Upper lobe of left lung (tissue), 6 donors: Measurements from ENCODE around the gene C6orf132. TPM values are rescaled to one million over a fixed set of nuclear protein-coding genes. Genes with fewer than 3 reads are reported as not detected.

Source experiments
- ATAC-seq, 2 donors: fragments of 200-7000 bp; cut with Tn5 transposase; one replicate each; pipeline ENCODE4 v1.9.1; 2022; ENCODE audit warnings: mild to moderate bottlenecking in 2 of 2, moderate library complexity in 2 of 2; ENCODE audit not compliant: low FRiP score in 2 of 2
- DNase-seq, 2 donors: peaks; one replicate each; pipeline ENCODE4 v3.0.0-alpha.2; 2019 to 2020
- H3K27ac ChIP-seq, 4 donors: fragments of 200-600 bp; sonication (generic); one replicate each; pipeline ENCODE4 v1.5.1; 2016 to 2019
- H3K27me3 ChIP-seq, 4 donors: fragments of 200-600 bp; sonication (generic); one replicate each; pipeline ENCODE4 v1.5.1; 2017 to 2019
- H3K36me3 ChIP-seq, 4 donors: fragments of 200-600 bp; sonication (generic); one replicate each; pipeline ENCODE4 v1.5.1; 2016 to 2019
- H3K4me1 ChIP-seq, 4 donors: fragments of 200-600 bp; sonication (generic); one replicate each; pipeline ENCODE4 v1.5.1; 2018 to 2019
- H3K4me3 ChIP-seq, 4 donors: fragments of 200-600 bp; sonication (generic); one replicate each; pipeline ENCODE4 v1.5.1; 2017 to 2019; ENCODE audit warnings: mild to moderate bottlenecking in 2 of 4, moderate library complexity in 1 of 4
- H3K9me3 ChIP-seq, 4 donors: fragments of 200-600 bp; sonication (generic); one replicate each; pipeline ENCODE4 v1.5.1; 2018 to 2019
- EP300 ChIP-seq, 4 donors: sonication (generic); formaldehyde crosslinking; IDR thresholded peaks; one replicate each; pipeline ENCODE4 v1.5.1; 2017; ENCODE audit warnings: antibody characterized with exemption in 4 of 4, control low read depth in 2 of 4
- POLR2A ChIP-seq, 4 donors: fragments of 450-650 bp; IDR thresholded peaks; one replicate each; pipeline ENCODE4 v1.5.1; 2016 to 2017; ENCODE audit warnings: antibody characterized with exemption in 4 of 4, mild to moderate bottlenecking in 2 of 4
- POLR2AphosphoS5 ChIP-seq, 2 donors: sonication (generic); formaldehyde crosslinking; IDR thresholded peaks; one replicate each; pipeline ENCODE4 v1.5.1; 2017; ENCODE audit warnings: antibody characterized with exemption in 2 of 2
- WGBS, 2 donors: methylation state at CpG; one replicate each; pipeline ENCODE4 v1.1.5; 2017 to 2018; 5-methylcytosine and 5-hydroxymethylcytosine counted together
- total RNA-seq, 6 donors: library from RNA; depleted of rRNA in 4 of 6; stranded (reverse); fragments of >200 nt in 4 of 6; gene quantifications; one replicate each; pipeline versions ENCODE4 v1.1.0 to v1.2.1, GENCODE V29; 2016 to 2021
- TF ChIP-seq, protein P1 (sequence below), 6 experiments: fragments of 450-650 bp in 4 of 6; fragments of 200-600 bp in 2 of 6; sonication (generic) in 2 of 6; IDR thresholded peaks; one replicate each; pipeline ENCODE4 v1.5.1; 2016 to 2019; ENCODE audit warnings: antibody characterized with exemption in 6 of 6
- donor health status: DM: no; HTN: no; CAD: no; lungs with moderate emphysema.
- donor health status: DM: no; HTN: yes; CAD: no; lungs with severe emphysema.

Gene C6orf132
- total RNA-seq, 6 donors from 2014 or later = 9.4 to 26.3 (median 17.0) TPM

GRCh38 chr6:42101186-42101657, 41.2 kb downstream of the C6orf132 start:
- DNase-seq = peak in 1 of 2 donors; percentile 64
- no peaks in the 10 kb centered on the region for H3K9me3 ChIP-seq
- peaks cover 0 to 7% (median 0%) of the 10 kb centered on the region in 4 donors for H3K36me3 ChIP-seq
- peaks cover 0 to 7% (median 0%) of the 10 kb centered on the region in 4 donors for H3K27me3 ChIP-seq
- no peak overlapping the region for H3K4me3 ChIP-seq
- H3K4me1 ChIP-seq = peaks cover 30 to 57% (median 39%) of the 10 kb centered on the region in 4 donors
- peak; percentile 7 to 23 for ATAC-seq
- TF ChIP-seq, protein P1, sequence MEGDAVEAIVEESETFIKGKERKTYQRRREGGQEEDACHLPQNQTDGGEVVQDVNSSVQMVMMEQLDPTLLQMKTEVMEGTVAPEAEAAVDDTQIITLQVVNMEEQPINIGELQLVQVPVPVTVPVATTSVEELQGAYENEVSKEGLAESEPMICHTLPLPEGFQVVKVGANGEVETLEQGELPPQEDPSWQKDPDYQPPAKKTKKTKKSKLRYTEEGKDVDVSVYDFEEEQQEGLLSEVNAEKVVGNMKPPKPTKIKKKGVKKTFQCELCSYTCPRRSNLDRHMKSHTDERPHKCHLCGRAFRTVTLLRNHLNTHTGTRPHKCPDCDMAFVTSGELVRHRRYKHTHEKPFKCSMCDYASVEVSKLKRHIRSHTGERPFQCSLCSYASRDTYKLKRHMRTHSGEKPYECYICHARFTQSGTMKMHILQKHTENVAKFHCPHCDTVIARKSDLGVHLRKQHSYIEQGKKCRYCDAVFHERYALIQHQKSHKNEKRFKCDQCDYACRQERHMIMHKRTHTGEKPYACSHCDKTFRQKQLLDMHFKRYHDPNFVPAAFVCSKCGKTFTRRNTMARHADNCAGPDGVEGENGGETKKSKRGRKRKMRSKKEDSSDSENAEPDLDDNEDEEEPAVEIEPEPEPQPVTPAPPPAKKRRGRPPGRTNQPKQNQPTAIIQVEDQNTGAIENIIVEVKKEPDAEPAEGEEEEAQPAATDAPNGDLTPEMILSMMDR (IDR thresholded peaks at IDR 0.05) = no peak
- TF ChIP-seq POLR2AphosphoS5 (IDR thresholded peaks at IDR 0.05) (no peak), EP300 (IDR thresholded peaks at IDR 0.05) (no peak), POLR2A (IDR thresholded peaks at IDR 0.05) (no peak)
- WGBS, 2 donors = 70 to 82% methylated on average over 8 of the region's 8 CpGs
- peak overlapping the region; percentile 57 to 85 (median 66) for H3K27ac ChIP-seq

DNA sequence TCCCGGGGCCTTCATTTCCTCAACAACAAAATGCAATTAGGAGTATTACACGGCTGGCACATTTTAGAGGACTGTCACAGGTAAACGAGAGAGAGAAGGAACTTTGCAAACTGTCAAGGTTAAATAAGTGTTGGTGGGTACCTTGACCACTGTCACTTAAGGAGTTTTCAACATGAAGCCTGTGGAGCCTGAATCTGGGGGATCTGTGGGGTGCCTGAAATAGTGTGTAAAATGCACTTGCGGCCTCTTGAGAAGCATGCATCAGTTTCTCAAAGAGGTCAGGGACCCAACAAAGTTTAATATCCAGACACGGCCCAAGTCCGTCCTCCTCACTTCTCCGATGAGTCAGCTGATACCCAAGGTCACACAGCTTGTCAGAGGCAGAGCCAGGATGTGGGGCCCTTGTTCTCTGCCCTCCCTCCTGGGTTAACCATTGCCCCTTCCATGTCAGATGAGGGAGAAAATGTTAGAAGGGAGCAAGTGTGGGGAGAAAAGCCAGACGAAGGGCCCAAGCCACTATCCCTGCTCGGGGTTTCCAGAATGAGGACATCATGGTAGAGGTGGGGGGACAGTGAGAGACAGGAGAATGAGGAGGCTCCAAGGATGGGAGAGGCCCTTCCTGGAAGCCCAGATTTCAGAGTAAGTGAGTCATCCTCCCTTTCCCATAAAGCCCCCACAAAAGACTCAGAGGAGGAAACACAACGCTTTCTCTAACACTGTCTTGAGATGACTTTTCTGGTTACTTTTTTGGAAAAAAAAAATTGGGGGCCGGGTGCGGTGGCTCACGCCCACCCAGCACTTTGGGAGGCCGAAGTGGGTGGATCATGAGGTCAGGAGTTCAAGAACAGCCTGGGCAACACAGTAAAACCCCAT, 42.2 kb downstream of the C6orf132 start:
- no peak for DNase-seq

GRCh38 chr6:42099340-42100028, 42.9 kb downstream of the C6orf132 start:
- DNase-seq = peak in 1 of 2 donors; percentile 92
- TF ChIP-seq POLR2AphosphoS5 (IDR thresholded peaks at IDR 0.05) (peak; percentile 24 to 28), EP300 (IDR thresholded peaks at IDR 0.05) (peak in 1 of 4 donors; percentile 28), POLR2A (IDR thresholded peaks at IDR 0.05) (peak in 1 of 4 donors; percentile 30)
- TF ChIP-seq, protein P1 (IDR thresholded peaks at IDR 0.05) = no peak
- WGBS, 2 donors = 51% methylated on average over 12 to 13 of the region's 13 CpGs
- peaks cover 0 to 3% (median 0%) of the 10 kb centered on the region in 4 donors for H3K27me3 ChIP-seq
- no peaks in the 10 kb centered on the region for H3K36me3 ChIP-seq
- peaks cover 30 to 53% (median 34%) of the 10 kb centered on the region in 4 donors for H3K4me1 ChIP-seq
- peak; percentile 70 to 80 for ATAC-seq
- peak overlapping the region; percentile 57 to 85 (median 70) for H3K27ac ChIP-seq
- H3K9me3 ChIP-seq = no peaks in the 10 kb centered on the region
- no peak overlapping the region for H3K4me3 ChIP-seq

More for the DNA sequence above, 42.2 kb downstream of the C6orf132 start:
- Histone ChIP-seq H3K27me3 (peaks cover 0 to 7% (median 0%) of the 10 kb centered on the region in 4 donors), H3K4me3 (no peak overlapping the region), H3K36me3 (peaks cover 0 to 2% (median 0%) of the 10 kb centered on the region in 4 donors), H3K9me3 (no peaks in the 10 kb centered on the region), H3K27ac (peak overlapping the region; percentile 57 to 85 (median 66)), H3K4me1 (peaks cover 30 to 57% (median 39%) of the 10 kb centered on the region in 4 donors)
- ATAC-seq = peak in 1 of 2 donors; percentile 65
- 68 to 71% methylated on average over 14 of the region's 14 CpGs for WGBS, 2 donors
- TF ChIP-seq, protein P1 (IDR thresholded peaks at IDR 0.05) = no peak
- no peak for TF ChIP-seq POLR2A (IDR thresholded peaks at IDR 0.05)
- TF ChIP-seq EP300 (IDR thresholded peaks at IDR 0.05) = no peak
- TF ChIP-seq POLR2AphosphoS5 (IDR thresholded peaks at IDR 0.05) = no peak

DNA sequence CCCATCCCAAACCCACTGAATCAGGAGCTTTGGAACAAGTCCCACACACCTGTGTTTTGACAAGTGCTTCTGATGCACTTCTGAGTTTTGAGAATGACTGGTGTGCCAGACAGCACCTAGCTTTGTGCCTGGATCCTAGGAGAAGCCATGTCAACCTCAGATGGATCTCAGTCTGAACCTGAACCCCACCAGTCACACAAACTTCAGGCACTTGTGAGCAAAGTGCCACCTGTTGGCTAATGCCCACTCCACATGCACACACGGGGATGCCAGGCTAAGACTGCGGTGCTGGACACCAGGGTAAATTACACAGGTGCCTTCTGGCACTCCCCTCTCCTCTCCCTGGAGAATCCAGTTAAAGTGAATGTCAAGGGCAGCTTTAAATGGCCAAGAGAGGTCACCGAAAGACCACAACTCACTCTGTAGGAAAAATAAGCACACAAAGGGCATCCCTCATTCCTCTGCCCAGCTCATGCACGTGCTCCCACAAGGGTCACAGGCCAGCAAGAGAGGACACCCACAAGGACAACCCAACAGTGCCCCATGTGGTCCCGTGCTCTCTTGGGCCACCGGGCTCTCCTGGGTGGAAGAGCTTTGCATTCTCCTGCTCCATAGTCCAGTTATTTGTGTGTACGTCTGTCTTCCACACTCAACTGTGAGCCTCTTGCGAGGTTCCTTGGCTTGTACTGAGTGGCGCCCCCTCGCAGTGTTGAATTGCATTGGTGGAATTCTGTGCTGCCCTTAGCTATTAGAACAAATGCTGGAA, 46.5 kb downstream of the C6orf132 start:
- H3K27ac ChIP-seq = no peak overlapping the region
- no peaks in the 10 kb centered on the region for H3K9me3 ChIP-seq
- H3K4me1 ChIP-seq = peaks cover 7 to 28% (median 14%) of the 10 kb centered on the region in 4 donors
- DNase-seq (no peak), ATAC-seq (no peak)
- H3K27me3 ChIP-seq = no peaks in the 10 kb centered on the region
- WGBS, 2 donors = 69 to 70% methylated on average over 6 to 10 of the region's 10 CpGs
- TF ChIP-seq EP300 (IDR thresholded peaks at IDR 0.05) (no peak), POLR2A (IDR thresholded peaks at IDR 0.05) (no peak), POLR2AphosphoS5 (IDR thresholded peaks at IDR 0.05) (no peak)
- TF ChIP-seq, protein P1 (IDR thresholded peaks at IDR 0.05) = no peak
- no peak overlapping the region for H3K4me3 ChIP-seq
- no peaks in the 10 kb centered on the region for H3K36me3 ChIP-seq
